ENCODE results near the gene PLXNB2. TPM values are rescaled to one million over a fixed set of nuclear protein-coding genes. Genes with fewer than 3 reads are reported as not detected.

Gene PLXNB2
- total RNA-seq, 1 donor from 2014 or later = 180 TPM

- no peaks in the 10 kb centered on the region for H3K27me3 ChIP-seq
- no peaks in the 10 kb centered on the region for H3K36me3 ChIP-seq
- TF ChIP-seq CTCF (IDR thresholded peaks at IDR 0.05) (no peak), POLR2AphosphoS5 (IDR thresholded peaks at IDR 0.05; ENCODE audit: insufficient read depth in 1 of 2, low read depth in 1 of 2) (no peak), POLR2A (IDR thresholded peaks at IDR 0.05) (no peak)
- no peak overlapping the region for H3K27ac ChIP-seq
- peaks cover 9% of the 10 kb centered on the region for H3K4me1 ChIP-seq
- intact Hi-C loops (cut with DNase I) = no loop called here
- no peaks in the 10 kb centered on the region for H3K9me3 ChIP-seq
- no peak for DNase-seq (ENCODE audit: extremely low spot score in 2 of 2)
- H3K4me3 ChIP-seq = no peak overlapping the region
These were observed 6.2 kb upstream of the PLXNB2 start for GRCh38 chr22:50313600-50313999.

DNA sequence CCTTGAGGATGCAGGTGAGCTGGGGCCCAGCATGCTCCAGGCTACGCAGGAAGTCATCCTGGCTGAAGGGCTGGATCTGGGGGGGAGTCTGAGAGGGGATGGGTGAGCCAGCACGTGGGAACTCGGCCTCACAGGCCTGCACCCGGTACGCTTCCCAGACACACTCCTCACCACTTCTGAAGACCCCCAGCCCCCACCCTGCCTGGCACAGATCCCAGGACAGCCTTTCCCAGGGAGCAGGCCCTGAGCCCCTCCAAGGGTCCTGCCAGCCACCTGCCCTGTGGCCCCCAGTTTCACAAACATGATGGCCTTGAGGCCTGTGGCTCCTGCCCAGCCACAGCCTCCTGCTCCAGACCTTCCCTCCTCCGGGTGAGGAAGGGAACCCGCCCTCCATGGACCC, 5.6 kb upstream of the PLXNB2 start:
- H3K27me3 ChIP-seq = no peaks in the 10 kb centered on the region
- H3K9me3 ChIP-seq = no peaks in the 10 kb centered on the region
- TF ChIP-seq POLR2AphosphoS5 (IDR thresholded peaks at IDR 0.05; ENCODE audit: insufficient read depth in 1 of 2, low read depth in 1 of 2) = no peak
- TF ChIP-seq POLR2A (IDR thresholded peaks at IDR 0.05) = no peak
- TF ChIP-seq CTCF (IDR thresholded peaks at IDR 0.05) = no peak
- no peaks in the 10 kb centered on the region for H3K36me3 ChIP-seq
- no peak overlapping the region for H3K27ac ChIP-seq
- no peak overlapping the region for H3K4me3 ChIP-seq
- intact Hi-C loops (cut with DNase I) = no loop called here
- DNase-seq (ENCODE audit: extremely low spot score in 2 of 2) = no peak
- H3K4me1 ChIP-seq = peaks cover 15% of the 10 kb centered on the region

DNA sequence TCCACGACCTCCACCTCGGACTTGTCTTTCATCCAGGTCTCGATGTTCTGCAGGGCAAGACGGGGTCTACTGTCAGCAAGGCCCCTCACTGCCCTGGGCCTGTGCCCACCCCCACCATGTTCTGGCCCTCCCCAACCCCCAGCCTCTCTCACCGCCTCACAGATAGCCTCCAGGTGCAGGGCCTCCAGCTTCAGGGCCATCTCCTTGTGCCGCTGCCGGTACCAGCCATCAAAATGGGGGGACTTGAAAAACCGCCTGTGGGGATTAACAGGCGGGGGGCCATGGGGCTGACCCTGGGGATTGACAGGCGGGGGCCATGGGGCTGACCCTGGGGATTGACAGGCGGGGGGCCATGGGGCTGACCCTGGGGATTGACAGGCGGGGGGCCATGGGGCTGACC, 4.9 kb upstream of the PLXNB2 start:
- no peak overlapping the region for H3K27ac ChIP-seq
- no peak for DNase-seq (ENCODE audit: extremely low spot score in 2 of 2)
- intact Hi-C loops (cut with DNase I) = no loop called here
- no peaks in the 10 kb centered on the region for H3K27me3 ChIP-seq
- no peak for TF ChIP-seq POLR2A (IDR thresholded peaks at IDR 0.05)
- TF ChIP-seq CTCF (IDR thresholded peaks at IDR 0.05) = no peak
- TF ChIP-seq POLR2AphosphoS5 (IDR thresholded peaks at IDR 0.05; ENCODE audit: insufficient read depth in 1 of 2, low read depth in 1 of 2) = no peak
- H3K4me1 ChIP-seq = peaks cover 19% of the 10 kb centered on the region
- H3K9me3 ChIP-seq = no peaks in the 10 kb centered on the region
- no peak overlapping the region for H3K4me3 ChIP-seq
- H3K36me3 ChIP-seq = no peaks in the 10 kb centered on the region

DNA sequence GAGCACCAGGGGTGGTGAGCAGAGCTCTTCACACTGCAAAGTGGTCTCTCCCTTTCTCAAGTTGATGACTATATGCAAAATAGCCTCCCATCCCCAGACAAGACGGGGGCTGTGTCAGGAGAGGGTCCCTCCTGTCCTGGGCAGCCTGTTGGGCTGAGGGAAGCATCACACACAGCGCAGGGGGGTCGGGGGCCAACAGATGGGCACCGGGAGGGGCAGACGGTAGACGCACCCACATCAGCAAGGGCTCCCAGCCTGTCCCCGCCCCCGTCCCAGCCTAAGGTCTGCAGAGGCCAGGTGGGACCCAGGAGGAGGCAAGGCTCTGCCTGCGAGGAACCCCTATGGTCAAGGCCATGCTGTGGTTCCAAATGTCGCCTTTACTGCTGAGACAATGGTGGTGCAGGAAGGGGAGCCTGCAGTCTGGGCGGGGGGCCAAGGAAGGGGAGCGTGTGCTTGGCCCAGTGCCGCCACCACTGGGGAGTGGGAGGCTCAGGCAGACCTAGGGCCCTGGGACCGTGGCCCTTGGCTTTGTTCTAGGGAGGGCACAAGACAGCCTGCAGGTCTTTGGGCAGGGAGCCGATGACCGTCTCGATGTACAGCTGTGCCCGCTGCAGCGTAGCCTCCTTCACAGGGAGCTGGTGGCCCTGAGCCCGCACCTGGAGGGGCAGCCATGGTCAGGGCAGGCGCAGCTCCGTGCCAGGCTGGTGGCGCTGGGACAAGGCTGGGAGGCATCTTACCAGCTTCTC, 4.3 kb upstream of the PLXNB2 start:
- no peak for DNase-seq (ENCODE audit: extremely low spot score in 2 of 2)
- Histone ChIP-seq H3K4me3 (no peak overlapping the region), H3K27me3 (no peaks in the 10 kb centered on the region)

More for the DNA sequence above, 4.3 kb upstream of the PLXNB2 start:
- H3K27ac ChIP-seq = no peak overlapping the region
- intact Hi-C loops (cut with DNase I) = no loop called here
- H3K4me1 ChIP-seq = peaks cover 19% of the 10 kb centered on the region
- no peaks in the 10 kb centered on the region for H3K9me3 ChIP-seq
- TF ChIP-seq CTCF (IDR thresholded peaks at IDR 0.05) = no peak
- no peaks in the 10 kb centered on the region for H3K36me3 ChIP-seq

Measured in vagina (tissue), 2 donors.